ENCODE results near the gene TUBGCP2.

Gene TUBGCP2

GRCh38 chr10:133261726-133262325, 46.8 kb downstream of the TUBGCP2 start:
- peak; percentile 91 for DNase-seq

GRCh38 chr10:133260895-133261725, 47.6 kb downstream of the TUBGCP2 start:
- DNase-seq, result peak; percentile 59

GRCh38 chr10:133259602-133259989, 49.1 kb downstream of the TUBGCP2 start:
- no peak for DNase-seq

GRCh38 chr10:133258818-133259601, 49.7 kb downstream of the TUBGCP2 start:
- no peak for DNase-seq

- no peak for DNase-seq
Measured at GRCh38 chr10:133258066-133258817, 50.4 kb downstream of the TUBGCP2 start.

GRCh38 chr10:133257489-133258065, 51.1 kb downstream of the TUBGCP2 start:
- peak; percentile 24 for DNase-seq

- DNase-seq, result no peak
Measured at GRCh38 chr10:133255323-133255722, 53.3 kb downstream of the TUBGCP2 start.

GRCh38 chr10:133254421-133255120, 54.1 kb downstream of the TUBGCP2 start:
- no peak for DNase-seq

- DNase-seq, result no peak
Measured at GRCh38 chr10:133253361-133253955, 55.2 kb downstream of the TUBGCP2 start.

- no peak for DNase-seq
Measured at GRCh38 chr10:133252223-133252552, 56.5 kb downstream of the TUBGCP2 start.

- DNase-seq, result no peak
Measured at GRCh38 chr10:133251388-133252222, 57.1 kb downstream of the TUBGCP2 start.

GRCh38 chr10:133249975-133250754, 58.5 kb downstream of the TUBGCP2 start:
- DNase-seq, result no peak

GRCh38 chr10:133249094-133249780, 59.4 kb downstream of the TUBGCP2 start:
- DNase-seq, result no peak

GRCh38 chr10:133248334-133248715, 60.3 kb downstream of the TUBGCP2 start:
- no peak for DNase-seq

GRCh38 chr10:133247681-133248333, 60.9 kb downstream of the TUBGCP2 start:
- no peak for DNase-seq

GRCh38 chr10:133246236-133246626, 62.4 kb downstream of the TUBGCP2 start:
- no peak for DNase-seq

GRCh38 chr10:133245439-133246235, 63.0 kb downstream of the TUBGCP2 start:
- peak; percentile 22 for DNase-seq

- peak; percentile 18 for DNase-seq
Measured at GRCh38 chr10:133243593-133243992, 65.1 kb downstream of the TUBGCP2 start.

All from NCI-H146 (cell line).